Activated T-helper 1 cell treated with anti-CD3 and anti-CD28 coated beads, Interleukin-12 subunit alpha, Interleukin-12 subunit beta, Interleukin-2, Interleukin-4 antibody, amounts not matched to agents 30 ng/mL and 10 ng/mL and 1 ng/mL, durations not matched to agents 14 hours and 24 hours and 36 hours (primary cell): Measurements from ENCODE around the gene PFKP. TPM values are rescaled to one million over a fixed set of nuclear protein-coding genes. Genes with fewer than 3 reads are reported as not detected.
"Not testable (repeated sequence)": the region's sequence is repeated elsewhere in the genome, so short reads cannot be mapped to it uniquely, and the experiment has no call there.

Experiments used
- DNase-seq: peaks from one replicate; pipeline ENCODE4 v3.0.0; 2021; ENCODE audit warnings: low spot score
- H3K27ac Mint-ChIP-seq: one replicate; pipeline ENCODE4 v1.8.0; 2021; ENCODE audit warnings: mild to moderate bottlenecking, mixed read lengths
- H3K27me3 Mint-ChIP-seq: one replicate; pipeline ENCODE4 v1.8.0; 2022; ENCODE audit warnings: mild to moderate bottlenecking, moderate library complexity, mixed read lengths; ENCODE audit not compliant: insufficient read depth
- H3K36me3 Mint-ChIP-seq: one replicate; pipeline ENCODE4 v1.8.0; 2021; ENCODE audit warnings: low read depth, mixed read lengths
- H3K4me1 Mint-ChIP-seq: one replicate; pipeline ENCODE4 v1.8.0; 2021; ENCODE audit warnings: low read depth, mixed read lengths
- H3K4me3 Mint-ChIP-seq: one replicate; pipeline ENCODE4 v1.8.0; 2021; ENCODE audit warnings: mild to moderate bottlenecking, moderate library complexity, mixed read lengths
- H3K9me3 Mint-ChIP-seq: one replicate; pipeline ENCODE4 v1.8.0; 2021; ENCODE audit warnings: mixed read lengths
- intact Hi-C: fragments of 100-400 bp; cut with micrococcal nuclease; formaldehyde crosslinking; loops from one replicate; pipeline ENCODE4 v1.15.1; 2024
- total RNA-seq: library from RNA; stranded (reverse); gene quantifications from 2 replicates; pipeline ENCODE4 v1.2.3, GENCODE V29; 2022

The PFKP gene
- total RNA-seq, 1 donor from 2014 or later: 264 TPM

DNA sequence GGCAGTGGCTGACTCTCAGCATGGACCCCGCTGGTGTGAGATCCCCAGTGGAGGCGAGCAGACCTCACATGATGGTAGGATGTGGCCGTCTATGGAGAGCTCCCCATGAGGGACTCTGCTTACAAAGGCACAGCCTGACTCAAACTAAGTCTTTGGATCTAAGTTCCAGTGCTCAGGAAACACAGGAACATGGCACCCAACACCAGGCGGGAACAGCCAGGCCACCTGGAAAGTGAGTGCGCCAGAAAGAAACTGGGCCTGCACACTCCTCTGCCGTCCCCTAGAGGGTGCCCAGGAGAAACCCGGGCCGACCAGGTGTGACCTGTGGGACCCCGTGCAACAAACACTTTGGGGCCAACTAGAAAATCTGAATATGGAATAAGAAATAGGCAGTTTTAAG is 95.2 kb downstream of the PFKP start:
- peaks cover 65% of the 10 kb centered on the region for H3K36me3 Mint-ChIP-seq
- intact Hi-C loops: no loop called here

DNA sequence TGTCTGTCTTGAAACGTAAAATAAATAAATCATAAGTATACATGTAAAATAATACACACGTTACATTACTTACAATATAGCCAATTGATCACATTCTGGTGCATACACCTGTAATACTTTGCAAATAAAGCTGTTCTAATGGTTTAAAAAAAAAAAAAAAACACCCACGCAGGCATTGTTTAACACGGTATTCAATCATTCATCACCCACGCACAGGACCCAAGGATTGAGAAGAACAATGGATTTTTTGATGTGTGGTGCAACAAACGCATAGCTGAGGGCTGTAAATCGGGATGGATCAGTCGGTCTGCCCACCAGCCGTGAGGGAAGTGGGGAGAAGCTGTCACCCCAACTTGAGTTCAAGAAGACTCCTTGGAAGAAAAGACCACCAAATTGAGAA is 96.5 kb downstream of the PFKP start:
- DNase-seq: no peak
- Mint-ChIP-seq H3K4me1 (no peaks in the 10 kb centered on the region), H3K27me3 (no peaks in the 10 kb centered on the region), H3K4me3 (no peak overlapping the region), H3K36me3 (peaks cover 64% of the 10 kb centered on the region), H3K27ac (no peak overlapping the region), H3K9me3 (no peaks in the 10 kb centered on the region)
- intact Hi-C loops: no loop called here

More for the DNA sequence above, 95.2 kb downstream of the PFKP start:
- H3K4me1 Mint-ChIP-seq: no peaks in the 10 kb centered on the region
- H3K27ac Mint-ChIP-seq: no peak overlapping the region
- H3K27me3 Mint-ChIP-seq: no peaks in the 10 kb centered on the region
- DNase-seq: no peak
- H3K9me3 Mint-ChIP-seq: no peaks in the 10 kb centered on the region
- H3K4me3 Mint-ChIP-seq: no peak overlapping the region

DNA sequence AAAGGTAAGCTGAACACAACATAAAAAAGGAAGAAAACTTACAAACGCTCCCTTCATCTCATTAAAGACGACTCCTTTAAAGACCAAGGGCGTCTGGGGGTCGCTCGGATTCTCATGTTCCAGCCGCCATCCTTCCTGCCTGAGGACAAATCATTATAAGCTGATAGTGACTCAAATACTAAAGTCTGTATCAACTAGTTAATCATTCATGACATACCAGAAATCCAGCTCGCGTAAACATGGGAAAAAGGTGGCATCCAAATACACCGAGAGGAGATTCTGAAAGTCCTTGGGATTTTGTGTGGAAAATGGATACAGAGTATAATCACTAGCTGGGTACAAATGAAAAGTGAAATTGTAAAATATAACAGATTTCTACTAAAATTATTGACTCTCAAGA is 97.8 kb downstream of the PFKP start:
- Mint-ChIP-seq H3K4me3 (no peak overlapping the region), H3K27me3 (no peaks in the 10 kb centered on the region), H3K36me3 (peaks cover 58% of the 10 kb centered on the region), H3K27ac (no peak overlapping the region), H3K9me3 (no peaks in the 10 kb centered on the region), H3K4me1 (no peaks in the 10 kb centered on the region)
- intact Hi-C loops: no loop called here
- no peak for DNase-seq

DNA sequence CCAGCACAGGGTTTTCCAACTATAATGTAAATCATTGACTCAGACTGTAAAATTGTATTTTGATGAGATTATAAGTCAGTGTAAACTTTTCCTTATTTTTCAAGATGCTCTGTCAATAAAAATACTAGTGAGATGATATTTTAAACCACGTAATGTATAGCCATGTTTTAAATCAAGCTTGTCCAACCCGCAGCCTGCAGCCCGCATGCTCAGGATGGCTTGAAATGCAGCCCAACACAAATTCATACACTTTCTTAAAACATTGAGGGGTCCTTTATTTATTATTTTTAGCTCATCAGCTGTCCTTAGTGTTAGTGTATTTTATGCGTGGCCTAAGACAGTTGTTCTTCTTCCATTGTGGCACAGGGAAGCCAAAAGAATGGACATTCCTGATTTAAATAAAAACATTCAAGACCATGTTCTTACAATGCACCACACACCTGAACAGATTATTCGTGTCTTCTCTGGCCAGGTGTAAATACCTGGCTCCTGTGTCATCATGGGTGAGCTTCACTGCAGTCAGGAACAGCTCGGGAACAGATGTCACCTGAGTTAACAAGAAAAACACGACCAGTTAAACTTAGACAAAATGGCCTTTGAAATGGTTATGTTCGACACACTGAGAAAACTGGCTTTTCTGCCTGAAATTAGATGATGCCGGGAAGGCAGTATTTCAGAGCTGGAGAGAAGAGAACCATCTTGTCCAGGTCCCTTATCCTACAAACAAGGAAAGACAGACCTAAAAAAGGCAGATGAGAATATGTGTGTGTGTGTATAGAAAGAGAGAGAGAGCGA is 99.3 kb downstream of the PFKP start:
- no peak overlapping the region for H3K27ac Mint-ChIP-seq
- peaks cover 59% of the 10 kb centered on the region for H3K36me3 Mint-ChIP-seq
- DNase-seq: no peak
- H3K27me3 Mint-ChIP-seq: no peaks in the 10 kb centered on the region
- intact Hi-C loops: no loop called here
- no peaks in the 10 kb centered on the region for H3K9me3 Mint-ChIP-seq
- no peak overlapping the region for H3K4me3 Mint-ChIP-seq
- H3K4me1 Mint-ChIP-seq: no peaks in the 10 kb centered on the region

DNA sequence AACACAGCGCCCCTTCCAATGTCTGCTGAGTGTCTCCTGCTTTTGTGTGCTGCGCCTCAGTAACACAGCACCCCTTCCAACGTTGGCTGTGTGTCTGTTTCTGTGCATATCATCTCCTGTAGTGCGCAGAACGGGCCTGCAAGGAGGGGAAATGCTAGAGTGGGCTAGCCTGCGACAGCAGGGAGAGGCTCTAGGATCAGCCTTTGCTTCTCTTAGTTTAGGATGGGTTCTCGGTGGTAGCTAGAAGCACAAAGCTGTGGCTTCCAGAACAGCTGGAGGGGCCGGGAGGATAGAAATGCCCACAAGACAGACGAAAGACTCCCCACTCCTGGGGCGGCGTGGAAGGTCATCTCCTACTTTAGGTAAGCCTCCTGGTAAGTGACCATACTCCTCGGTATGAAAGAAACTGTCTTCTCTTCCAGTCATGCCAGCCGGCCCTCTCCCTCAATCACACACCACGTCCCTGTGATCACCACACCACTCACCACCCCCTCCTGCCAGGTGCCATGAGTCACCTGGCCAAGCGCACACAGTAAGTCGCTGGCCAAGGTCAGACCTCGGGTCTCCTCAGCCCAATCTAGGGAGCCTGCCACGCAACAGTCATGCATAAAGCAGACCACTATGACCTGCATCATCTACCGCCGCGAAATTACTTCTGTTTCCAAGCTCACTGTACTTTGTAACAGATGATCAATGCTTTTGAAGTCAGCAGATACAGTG is 100.4 kb downstream of the PFKP start:
- DNase-seq: no peak
- no peaks in the 10 kb centered on the region for H3K27me3 Mint-ChIP-seq
- H3K9me3 Mint-ChIP-seq: no peaks in the 10 kb centered on the region
- H3K4me3 Mint-ChIP-seq: no peak overlapping the region
- H3K4me1 Mint-ChIP-seq: peaks cover under 1% of the 10 kb centered on the region
- no peak overlapping the region for H3K27ac Mint-ChIP-seq
- intact Hi-C loops: no loop called here
- peaks cover 53% of the 10 kb centered on the region for H3K36me3 Mint-ChIP-seq

DNA sequence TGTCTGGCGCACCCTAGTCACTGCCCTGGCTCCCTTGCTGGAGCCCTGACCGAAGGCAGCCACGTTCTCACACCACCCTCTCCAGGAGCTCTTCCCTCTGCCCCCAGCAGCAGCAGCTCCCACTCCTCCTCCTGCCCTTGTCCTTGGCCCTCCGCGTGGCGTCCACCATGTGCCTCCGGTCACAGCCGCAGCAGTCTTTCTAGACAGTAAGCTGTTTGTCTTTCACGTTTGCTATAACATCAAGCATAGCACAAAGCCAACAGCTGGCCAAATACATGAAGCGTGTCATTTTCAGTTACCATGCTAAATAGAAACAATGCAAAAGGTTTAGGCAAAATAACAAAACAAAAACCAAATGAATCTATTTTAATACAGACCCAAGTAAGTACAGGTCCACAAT is 101.9 kb downstream of the PFKP start:
- Mint-ChIP-seq H3K27me3 (peaks cover 6% of the 10 kb centered on the region), H3K9me3 (no peaks in the 10 kb centered on the region), H3K4me3 (no peak overlapping the region), H3K36me3 (peaks cover 42% of the 10 kb centered on the region), H3K27ac (no peak overlapping the region), H3K4me1 (peaks cover 9% of the 10 kb centered on the region)
- intact Hi-C loops: no loop called here
- DNase-seq: no peak

DNA sequence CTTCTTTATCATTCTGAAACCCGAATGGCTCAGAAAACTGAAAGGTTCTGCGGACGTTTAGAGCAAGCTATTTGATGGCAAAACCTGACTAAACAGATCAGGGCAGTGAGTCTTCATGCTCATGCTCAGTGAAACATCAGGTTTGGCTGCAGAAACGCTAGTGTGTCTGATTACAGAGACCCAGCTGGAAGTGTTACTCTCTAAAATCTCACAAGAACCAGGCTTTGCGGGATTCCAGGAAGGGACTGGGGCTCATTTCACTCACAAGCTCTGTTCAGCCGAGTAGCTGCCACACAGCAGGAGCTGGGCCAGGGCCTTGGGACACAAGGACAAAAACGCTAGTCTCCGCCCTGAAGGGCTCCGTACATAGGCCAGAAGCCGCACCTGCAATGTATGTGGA is 102.3 kb downstream of the PFKP start:
- H3K27ac Mint-ChIP-seq: no peak overlapping the region
- intact Hi-C loops: no loop called here
- peaks cover 9% of the 10 kb centered on the region for H3K4me1 Mint-ChIP-seq
- peaks cover 6% of the 10 kb centered on the region for H3K27me3 Mint-ChIP-seq
- peaks cover 41% of the 10 kb centered on the region for H3K36me3 Mint-ChIP-seq
- H3K9me3 Mint-ChIP-seq: no peaks in the 10 kb centered on the region
- H3K4me3 Mint-ChIP-seq: no peak overlapping the region
- DNase-seq: no peak

DNA sequence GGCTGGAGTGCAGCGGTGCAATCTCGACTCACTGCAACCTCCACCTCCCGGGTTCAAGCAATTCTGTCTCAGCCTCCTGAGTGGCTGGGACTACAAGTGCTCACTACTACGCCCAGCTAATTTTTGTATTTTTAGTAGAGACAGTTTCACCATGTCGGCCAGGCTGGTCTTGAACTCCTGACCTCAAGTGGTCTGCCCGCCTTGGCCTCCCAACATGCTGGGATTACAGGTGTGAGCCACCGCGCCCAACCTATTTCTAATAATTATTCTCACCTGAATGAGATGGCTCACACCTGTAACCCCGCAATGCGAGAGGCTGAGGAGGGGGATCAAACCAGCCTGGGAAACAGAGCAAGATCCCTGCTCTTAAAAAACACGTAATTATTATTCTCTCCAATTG is 104.1 kb downstream of the PFKP start:
- intact Hi-C loops, H3K9me3 Mint-ChIP-seq, H3K4me1 Mint-ChIP-seq, DNase-seq: not testable (repeated sequence)
- Mint-ChIP-seq H3K4me3 (peak overlapping the region; percentile 90), H3K36me3 (peaks cover 24% of the 10 kb centered on the region), H3K27ac (peak overlapping the region; percentile 29), H3K27me3 (peaks cover 16% of the 10 kb centered on the region)

DNA sequence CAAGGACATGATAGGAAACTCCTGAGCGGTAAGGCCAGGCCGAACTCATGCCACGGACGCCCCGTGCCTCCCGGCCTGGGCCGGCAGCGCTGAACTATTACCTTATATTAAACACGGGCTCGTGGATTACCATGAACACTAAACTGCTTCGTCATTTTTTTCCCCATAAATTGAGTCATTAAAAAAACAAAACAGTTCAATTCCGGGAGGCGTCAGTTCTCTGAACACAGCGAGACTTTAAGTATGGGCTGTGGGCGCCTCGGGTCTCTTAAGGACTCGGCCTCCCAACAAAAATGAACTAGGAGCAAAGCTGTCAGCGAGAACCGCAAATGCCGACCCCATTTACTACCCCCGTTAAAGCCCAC is 104.7 kb downstream of the PFKP start:
- H3K27ac Mint-ChIP-seq: peak overlapping the region; percentile 83
- peaks cover 19% of the 10 kb centered on the region for H3K36me3 Mint-ChIP-seq
- no peak for DNase-seq
- intact Hi-C loops: loop anchor here (1.0 to 2.0 kb wide), 3 partner anchors 77 to 611 kb away; no protein-coding TSS in a partner anchor
- H3K4me3 Mint-ChIP-seq: peak overlapping the region; percentile 90
- peaks cover 20% of the 10 kb centered on the region for H3K27me3 Mint-ChIP-seq
- H3K9me3 Mint-ChIP-seq: no peaks in the 10 kb centered on the region
- peaks cover 9% of the 10 kb centered on the region for H3K4me1 Mint-ChIP-seq

DNA sequence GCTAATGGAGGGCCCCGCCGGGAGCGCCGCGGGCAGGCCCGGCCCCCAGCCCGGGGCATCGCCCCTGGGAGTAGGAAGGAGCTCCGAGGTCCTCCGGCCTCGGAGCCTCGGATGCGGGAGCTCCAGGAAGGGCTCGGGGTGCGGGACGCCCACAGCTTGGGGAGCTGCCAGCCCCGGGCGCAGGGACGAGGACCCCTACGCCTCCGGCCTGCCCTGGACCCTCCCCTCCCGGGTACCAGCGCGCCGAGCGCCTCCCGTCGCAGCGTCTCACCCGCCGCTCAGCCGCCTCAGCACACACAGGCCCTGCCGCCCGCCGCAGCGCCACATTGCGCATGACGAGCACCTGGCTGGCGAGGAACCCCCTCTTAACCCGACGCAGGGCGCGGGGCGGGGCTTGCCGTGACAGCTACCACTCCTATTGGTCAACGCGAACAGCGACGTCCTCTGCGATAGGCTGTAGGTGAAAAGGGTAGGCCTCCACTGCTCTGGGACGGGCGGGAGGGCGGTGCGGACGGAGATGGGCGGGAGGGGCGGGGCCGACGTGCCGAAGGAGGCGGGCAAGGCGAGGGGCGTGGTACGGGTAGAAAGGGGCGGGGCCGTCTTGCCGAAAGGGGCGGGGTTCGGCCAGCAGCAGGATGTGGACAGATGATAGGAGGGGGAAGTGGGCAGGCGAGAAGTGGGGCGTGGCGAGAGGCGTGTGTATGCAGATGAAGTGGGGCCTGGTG is 105.3 kb downstream of the PFKP start, which contains the start of gene PITRM1:
TSS of gene PITRM1 (minus strand) at position 337 of the 725 bp plus-strand sequence. CDS start at position 327, 10 bp downstream.
- peak within 1 kb of the TSS; percentile 90 for H3K4me3 Mint-ChIP-seq
- H3K27ac Mint-ChIP-seq: peak within 1 kb of the TSS; percentile 88
- H3K36me3 Mint-ChIP-seq: peaks cover 16% of the 10 kb centered on the region
- no peaks in the 10 kb centered on the region for H3K9me3 Mint-ChIP-seq
- peaks cover 9% of the 10 kb centered on the region for H3K4me1 Mint-ChIP-seq
- intact Hi-C loops: loop anchor here (1.0 to 2.0 kb wide), 3 partner anchors 78 to 610 kb away; no protein-coding TSS in a partner anchor
- DNase-seq: peak; percentile 99
- peaks cover 20% of the 10 kb centered on the region for H3K27me3 Mint-ChIP-seq

DNA sequence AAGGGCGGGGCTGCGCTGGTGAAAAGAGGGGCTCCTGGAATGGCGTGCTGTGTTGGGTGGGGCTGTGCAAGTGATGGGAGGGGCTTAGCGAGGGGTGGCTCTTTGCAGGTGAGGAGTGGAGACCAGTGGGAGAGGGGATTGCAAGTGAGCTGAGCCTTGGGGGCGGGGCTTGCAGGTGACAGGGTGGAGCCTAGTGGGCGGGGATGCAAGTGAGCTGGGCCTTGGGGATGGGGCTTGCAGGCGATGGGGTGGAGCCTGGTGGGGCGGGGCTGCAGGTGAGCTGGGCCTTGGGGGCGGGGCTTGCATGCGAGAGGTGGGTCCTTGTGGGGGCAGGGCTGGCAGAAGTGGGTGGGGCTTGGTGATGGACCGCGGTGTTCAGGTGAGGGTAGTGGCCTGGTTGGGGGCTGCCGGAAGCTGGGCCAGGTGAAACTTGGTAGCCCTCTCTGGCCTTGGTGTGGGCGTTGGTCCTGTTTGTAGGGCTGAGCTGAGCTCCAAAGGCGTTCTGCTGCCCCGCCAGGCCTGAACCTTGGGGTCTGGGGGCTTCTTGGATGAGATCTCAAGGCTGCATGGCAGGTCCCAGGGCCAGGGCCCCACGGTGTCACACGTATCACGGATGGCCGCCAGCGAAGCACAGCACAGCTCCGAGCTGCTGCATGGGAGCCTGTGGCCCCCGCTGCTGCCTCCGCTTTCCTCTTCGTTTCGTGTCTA is 106.0 kb downstream of the PFKP start:
- peak overlapping the region; percentile 88 for H3K27ac Mint-ChIP-seq
- DNase-seq: no peak
- H3K4me3 Mint-ChIP-seq: peak overlapping the region; percentile 88
- H3K4me1 Mint-ChIP-seq: peaks cover 9% of the 10 kb centered on the region
- peaks cover 13% of the 10 kb centered on the region for H3K36me3 Mint-ChIP-seq
- peaks cover 26% of the 10 kb centered on the region for H3K27me3 Mint-ChIP-seq
- H3K9me3 Mint-ChIP-seq: no peaks in the 10 kb centered on the region
- intact Hi-C loops: loop anchor here (2.0 kb wide), 2 partner anchors 79 to 609 kb away; no protein-coding TSS in a partner anchor

DNA sequence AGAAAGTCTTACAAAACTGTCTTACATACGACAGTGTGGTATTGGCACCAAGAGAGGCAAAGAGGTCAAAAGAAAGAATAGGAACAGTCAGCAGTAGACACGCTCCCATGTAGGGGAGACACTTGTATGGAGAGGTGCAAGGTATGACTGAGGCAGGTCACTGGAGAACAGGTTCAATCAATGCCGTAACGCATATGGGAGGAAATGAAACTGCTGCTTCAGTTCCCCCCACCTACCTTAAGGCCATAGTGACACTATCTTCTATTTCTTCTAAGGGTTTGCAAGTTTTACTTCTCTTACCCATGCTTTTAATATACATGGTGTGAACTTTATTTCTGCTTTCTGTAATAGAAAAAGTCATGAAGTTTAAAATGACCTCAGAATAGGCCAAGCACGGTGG is 110.7 kb downstream of the PFKP start:
- peaks cover 2% of the 10 kb centered on the region for H3K36me3 Mint-ChIP-seq
- DNase-seq: no peak
- no peak overlapping the region for H3K4me3 Mint-ChIP-seq
- peaks cover 56% of the 10 kb centered on the region for H3K27me3 Mint-ChIP-seq
- no peaks in the 10 kb centered on the region for H3K9me3 Mint-ChIP-seq
- intact Hi-C loops: no loop called here
- H3K4me1 Mint-ChIP-seq: peaks cover 6% of the 10 kb centered on the region
- no peak overlapping the region for H3K27ac Mint-ChIP-seq
